Measurements from ENCODE around the gene ZNF821. TPM values are rescaled to one million over a fixed set of nuclear protein-coding genes. Genes with fewer than 3 reads are reported as not detected.

ZNF821 gene, protein sequence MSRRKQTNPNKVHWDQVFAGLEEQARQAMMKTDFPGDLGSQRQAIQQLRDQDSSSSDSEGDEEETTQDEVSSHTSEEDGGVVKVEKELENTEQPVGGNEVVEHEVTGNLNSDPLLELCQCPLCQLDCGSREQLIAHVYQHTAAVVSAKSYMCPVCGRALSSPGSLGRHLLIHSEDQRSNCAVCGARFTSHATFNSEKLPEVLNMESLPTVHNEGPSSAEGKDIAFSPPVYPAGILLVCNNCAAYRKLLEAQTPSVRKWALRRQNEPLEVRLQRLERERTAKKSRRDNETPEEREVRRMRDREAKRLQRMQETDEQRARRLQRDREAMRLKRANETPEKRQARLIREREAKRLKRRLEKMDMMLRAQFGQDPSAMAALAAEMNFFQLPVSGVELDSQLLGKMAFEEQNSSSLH
- total RNA-seq = 3.4 and 5.2 TPM in 2 replicates

GRCh38 chr16:71883849-71884638, at the start of gene ZNF821:
Gene ZNF821 (minus strand): TSS chr16:71884182. CDS start chr16:71879946, 4,236 bp downstream.

GRCh38 chr16:71894921-71895678, 11.1 kb upstream of the ZNF821 start, which contains the start of gene IST1:
Gene IST1 (plus strand): TSS chr16:71895531. CDS start chr16:71915641, 20,110 bp downstream.

DNA sequence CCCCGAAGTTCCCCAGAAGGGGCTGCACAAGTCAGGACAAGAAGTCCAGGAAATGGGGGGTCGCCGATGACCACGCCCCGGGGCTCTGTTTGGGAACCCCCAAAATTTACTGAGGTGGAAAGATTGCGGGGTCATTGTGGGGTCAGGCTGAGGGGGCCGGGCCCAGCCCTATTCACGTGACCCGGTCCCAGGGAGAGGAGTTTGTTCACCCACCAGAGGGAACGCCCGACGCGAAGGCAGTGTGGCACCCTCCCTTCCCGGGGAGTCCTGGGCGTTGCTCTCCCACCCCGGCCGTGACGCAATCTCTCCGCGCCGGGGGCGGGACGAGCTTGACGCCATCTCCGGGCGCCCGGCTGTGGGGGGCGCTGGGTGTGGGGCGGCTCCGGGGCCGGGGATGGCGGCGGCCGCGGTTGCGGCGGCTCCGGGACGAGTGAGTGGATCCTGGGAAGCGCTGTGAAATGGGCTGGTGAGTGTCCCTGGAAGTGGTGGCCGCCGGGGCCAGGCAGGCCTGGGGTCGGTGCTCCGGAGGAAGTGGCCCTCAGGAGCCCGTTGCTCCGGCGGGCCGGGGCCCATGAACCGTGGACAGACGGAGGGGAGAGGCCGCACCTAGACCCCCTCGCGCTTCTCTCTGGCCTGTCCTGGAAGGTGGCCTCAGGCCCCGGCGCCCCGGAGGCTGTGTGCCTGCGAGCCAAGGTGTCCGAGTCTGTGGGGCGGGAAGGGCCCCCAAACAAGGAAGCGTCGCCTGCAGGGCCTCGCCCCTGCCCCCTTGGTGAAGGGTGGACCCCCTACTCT, 38.1 kb downstream of the ZNF821 start, which contains the start of gene ATXN1L:
ATXN1L (plus strand) TSS at position 338 of the 792 bp plus-strand sequence. CDS start 3,765 bp downstream, outside the sequence.

Other genes with a start within 250 kb of the ZNF821 start
- gene PHLPP2, start 159.5 kb downstream of the ZNF821 start, total RNA-seq = 11.4 and 13.2 TPM in 2 replicates
- gene AP1G1, start 75.3 kb downstream of the ZNF821 start, total RNA-seq = 56.6 and 75.0 TPM in 2 replicates
- 9.1 and 11.1 TPM in 2 replicates for gene ATXN1L, start 38.2 kb downstream of the ZNF821 start, total RNA-seq
- 151 TPM in 2 replicates for gene IST1, start 11.3 kb upstream of the ZNF821 start, total RNA-seq
- under 0.01 TPM in 1 of 2 replicates, not detected in the other for gene PKD1L3, start 116.2 kb upstream of the ZNF821 start, total RNA-seq
- 4.4 and 5.9 TPM in 2 replicates for gene DHODH, start 124.6 kb upstream of the ZNF821 start, total RNA-seq
- 0.11 TPM in 1 of 2 replicates, not detected in the other for gene HP, start 170.3 kb upstream of the ZNF821 start, total RNA-seq
- not detected in 2 replicates for gene HPR, start 179.0 kb upstream of the ZNF821 start, total RNA-seq
- 11.2 and 13.2 TPM in 2 replicates for gene TXNL4B, start 209.4 kb upstream of the ZNF821 start, total RNA-seq
- gene DHX38, start 209.7 kb upstream of the ZNF821 start, total RNA-seq = 92.2 and 106 TPM in 2 replicates